ENCODE data around the gene ABCC1.

ABCC1 gene

DNA sequence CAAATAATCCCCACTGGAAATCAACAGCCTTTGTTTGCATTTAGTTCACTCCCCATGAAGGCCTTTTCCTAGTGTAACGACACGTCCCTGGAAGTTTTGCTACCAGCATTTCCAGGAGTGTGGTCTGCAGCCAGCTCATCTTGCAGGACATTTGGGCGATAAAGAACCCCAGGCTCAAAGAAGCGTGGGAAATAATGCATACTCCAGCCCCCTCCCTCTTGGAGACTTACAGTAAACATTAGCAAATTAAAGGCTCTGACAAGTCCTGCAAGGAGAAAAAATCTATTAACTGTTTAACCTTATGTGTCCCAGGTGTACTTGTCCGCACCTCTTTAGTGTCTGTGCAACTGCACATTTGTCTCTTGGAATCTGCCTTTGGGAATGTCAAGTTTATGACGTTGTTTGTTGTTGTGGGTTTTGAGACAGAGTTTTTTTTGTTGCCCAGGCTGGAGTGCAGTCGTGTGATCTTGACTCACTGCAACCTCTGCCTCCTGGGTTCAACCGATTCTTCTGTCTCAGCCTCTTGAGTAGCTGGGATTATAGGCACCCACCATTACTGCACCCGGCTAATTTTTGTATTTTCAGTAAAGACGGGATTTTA lies 131.1 kb downstream of the ABCC1 start:
- H3K27me3 Mint-ChIP-seq: no peaks in the 10 kb centered on the region
- H3K4me1 Mint-ChIP-seq: peaks cover 0 to 5% of the 10 kb centered on the region in 2 donors
- H3K36me3 Mint-ChIP-seq: peaks cover 56 to 84% of the 10 kb centered on the region in 2 donors
- peaks cover 3 to 5% of the 10 kb centered on the region in 2 donors for H3K9me3 Mint-ChIP-seq
- H3K4me3 Mint-ChIP-seq: no peak overlapping the region
- H3K27ac Mint-ChIP-seq: no peak overlapping the region
- DNase-seq (no peak), ATAC-seq (replicated peaks) (no peak)

DNA sequence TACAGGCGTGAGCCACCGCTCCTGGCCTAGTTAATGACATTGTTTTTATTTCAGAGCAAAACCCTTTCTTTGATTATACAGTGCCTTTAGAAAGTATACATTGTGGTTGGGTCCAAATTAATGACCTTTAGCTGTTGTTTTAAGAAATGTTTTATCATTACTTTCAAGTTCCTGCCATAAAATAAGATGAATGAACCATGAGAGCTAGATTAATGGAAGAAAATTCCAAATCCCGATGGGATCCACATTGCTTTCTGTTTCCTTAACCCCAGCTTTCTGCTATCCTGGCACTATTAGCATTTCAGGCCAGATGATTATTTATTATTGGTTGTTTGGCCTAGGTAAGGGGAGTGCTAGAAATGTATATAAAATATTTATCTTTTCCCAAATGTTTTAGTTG lies 131.7 kb downstream of the ABCC1 start:
- H3K9me3 Mint-ChIP-seq: peaks cover 3 to 5% of the 10 kb centered on the region in 2 donors
- DNase-seq: no peak
- no peak overlapping the region for H3K4me3 Mint-ChIP-seq
- H3K27me3 Mint-ChIP-seq: no peaks in the 10 kb centered on the region
- ATAC-seq (replicated peaks): no peak
- peaks cover 0 to 5% of the 10 kb centered on the region in 2 donors for H3K4me1 Mint-ChIP-seq
- no peak overlapping the region for H3K27ac Mint-ChIP-seq
- H3K36me3 Mint-ChIP-seq: peaks cover 59 to 84% of the 10 kb centered on the region in 2 donors

DNA sequence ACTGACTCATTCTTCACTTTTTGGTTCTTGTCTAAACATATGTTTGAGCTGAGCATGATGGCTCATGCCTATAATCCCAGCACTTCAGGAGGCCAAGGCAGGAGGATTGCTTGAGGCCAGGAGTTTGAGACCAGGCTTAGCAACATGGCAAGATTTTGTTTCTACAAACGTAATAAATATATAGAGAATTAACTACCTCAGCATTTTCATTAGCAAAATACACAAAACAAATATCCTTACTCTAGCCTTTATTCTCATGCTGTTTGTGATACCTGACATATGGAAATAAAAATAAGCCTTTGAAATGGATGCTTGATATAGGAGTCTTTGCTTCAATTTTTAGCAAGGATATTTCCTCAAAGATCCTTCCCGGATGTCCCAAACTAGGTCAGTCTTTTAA lies 132.8 kb downstream of the ABCC1 start:
- peaks cover 3 to 5% of the 10 kb centered on the region in 2 donors for H3K9me3 Mint-ChIP-seq
- H3K4me3 Mint-ChIP-seq: no peak overlapping the region
- peaks cover 65 to 85% of the 10 kb centered on the region in 2 donors for H3K36me3 Mint-ChIP-seq
- no peak for ATAC-seq (replicated peaks)
- peaks cover 0 to 5% of the 10 kb centered on the region in 2 donors for H3K4me1 Mint-ChIP-seq
- no peaks in the 10 kb centered on the region for H3K27me3 Mint-ChIP-seq
- DNase-seq: no peak
- no peak overlapping the region for H3K27ac Mint-ChIP-seq

DNA sequence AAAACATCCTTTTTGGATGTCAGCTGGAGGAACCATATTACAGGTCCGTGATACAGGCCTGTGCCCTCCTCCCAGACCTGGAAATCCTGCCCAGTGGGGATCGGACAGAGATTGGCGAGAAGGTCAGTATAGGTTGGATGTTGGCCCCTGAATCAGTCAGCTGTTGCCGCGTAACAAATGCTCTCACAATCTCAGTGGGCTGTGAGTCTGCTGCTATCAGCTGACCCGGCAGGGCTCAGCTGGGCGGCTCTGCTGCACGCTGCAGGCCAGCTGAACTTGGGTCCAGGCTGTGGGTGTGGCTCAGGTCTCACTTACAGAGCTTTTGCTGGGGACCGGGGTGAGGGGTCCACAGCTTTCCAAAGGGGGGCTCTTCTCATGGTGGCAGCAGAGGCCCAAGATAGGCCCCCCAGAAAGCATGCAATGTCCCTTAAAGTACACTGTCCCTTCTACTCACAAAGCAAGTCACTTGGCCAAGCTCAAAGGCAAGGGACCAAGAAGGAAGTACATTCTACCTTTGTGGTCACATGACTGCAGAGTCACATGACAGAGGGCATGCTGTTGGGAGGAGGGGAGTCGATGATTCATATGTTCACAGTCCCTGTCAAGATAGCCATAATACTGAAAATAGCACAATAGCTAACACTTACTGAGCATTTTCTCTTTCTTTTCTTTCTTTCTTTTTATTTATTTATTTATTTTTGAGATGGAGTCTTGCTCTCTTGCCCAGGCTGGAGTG lies 134.2 kb downstream of the ABCC1 start:
- no peak overlapping the region for H3K27ac Mint-ChIP-seq
- DNase-seq (no peak), ATAC-seq (replicated peaks) (peak in 1 of 2 donors; percentile 36)
- H3K4me3 Mint-ChIP-seq: no peak overlapping the region
- peaks cover 3 to 5% of the 10 kb centered on the region in 2 donors for H3K9me3 Mint-ChIP-seq
- H3K36me3 Mint-ChIP-seq: peaks cover 58 to 78% of the 10 kb centered on the region in 2 donors
- no peaks in the 10 kb centered on the region for H3K27me3 Mint-ChIP-seq
- peaks cover 0 to 5% of the 10 kb centered on the region in 2 donors for H3K4me1 Mint-ChIP-seq

DNA sequence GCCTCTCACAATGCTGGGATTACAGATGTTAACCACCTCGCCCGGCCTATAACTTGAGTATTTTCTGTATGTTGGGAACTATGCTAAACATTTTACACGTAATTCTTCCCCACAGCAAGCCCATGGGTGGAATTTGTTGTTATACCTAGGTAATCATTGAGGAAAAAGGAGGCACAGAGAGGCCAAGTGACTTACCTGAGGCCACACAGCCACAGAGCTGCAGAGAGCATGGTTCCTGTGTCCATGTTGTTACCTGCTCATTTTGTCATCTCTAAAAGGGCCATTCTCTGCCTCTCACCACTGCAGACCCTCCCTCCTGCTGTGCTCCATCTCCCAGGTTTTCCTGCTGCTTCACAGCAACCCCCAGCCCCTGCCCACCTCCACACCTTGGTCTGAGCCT lies 135.5 kb downstream of the ABCC1 start:
- Mint-ChIP-seq H3K27me3 (no peaks in the 10 kb centered on the region), H3K36me3 (peaks cover 56 to 79% of the 10 kb centered on the region in 2 donors), H3K4me3 (no peak overlapping the region), H3K27ac (peak overlapping the region; percentile 69), H3K9me3 (peaks cover 3 to 5% of the 10 kb centered on the region in 2 donors), H3K4me1 (peaks cover 0 to 5% of the 10 kb centered on the region in 2 donors)
- DNase-seq: no peak
- ATAC-seq (replicated peaks): no peak

DNA sequence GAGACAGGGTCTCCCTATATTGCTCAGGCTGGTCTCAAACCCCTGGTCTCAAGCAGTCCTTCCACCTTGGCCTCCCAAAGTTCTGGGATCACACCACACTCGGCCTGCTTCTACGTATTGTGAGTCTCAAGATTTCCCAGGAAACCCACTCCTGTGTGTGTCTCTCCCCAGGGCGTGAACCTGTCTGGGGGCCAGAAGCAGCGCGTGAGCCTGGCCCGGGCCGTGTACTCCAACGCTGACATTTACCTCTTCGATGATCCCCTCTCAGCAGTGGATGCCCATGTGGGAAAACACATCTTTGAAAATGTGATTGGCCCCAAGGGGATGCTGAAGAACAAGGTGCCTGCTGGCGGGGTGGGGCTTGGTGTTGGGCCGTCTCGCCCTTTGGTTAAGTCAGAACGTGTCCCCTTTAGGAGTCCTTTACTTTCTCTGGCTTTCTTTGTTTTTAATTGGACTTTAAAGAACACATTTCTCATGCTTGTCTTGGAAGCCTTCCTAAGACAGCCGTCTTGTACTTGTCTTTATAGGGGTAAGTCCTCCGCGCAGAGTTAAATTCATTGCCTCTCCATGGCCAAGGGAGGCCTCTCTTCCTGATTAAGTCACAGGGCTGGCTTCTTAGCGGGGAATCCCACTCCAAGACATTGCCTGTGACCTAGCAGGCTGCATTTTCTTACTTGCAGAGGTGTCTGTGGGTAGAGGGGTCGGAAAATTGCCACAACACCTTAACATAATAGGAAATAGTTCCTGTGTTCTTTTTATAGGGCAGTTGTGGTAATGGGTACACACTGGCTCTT lies 137.4 kb downstream of the ABCC1 start:
- Mint-ChIP-seq H3K36me3 (peaks cover 66 to 80% of the 10 kb centered on the region in 2 donors), H3K4me3 (no peak overlapping the region), H3K9me3 (peaks cover 3 to 5% of the 10 kb centered on the region in 2 donors), H3K27ac (no peak overlapping the region), H3K4me1 (peaks cover 0 to 5% of the 10 kb centered on the region in 2 donors), H3K27me3 (no peaks in the 10 kb centered on the region)
- no peak for ATAC-seq (replicated peaks)
- DNase-seq: no peak

DNA sequence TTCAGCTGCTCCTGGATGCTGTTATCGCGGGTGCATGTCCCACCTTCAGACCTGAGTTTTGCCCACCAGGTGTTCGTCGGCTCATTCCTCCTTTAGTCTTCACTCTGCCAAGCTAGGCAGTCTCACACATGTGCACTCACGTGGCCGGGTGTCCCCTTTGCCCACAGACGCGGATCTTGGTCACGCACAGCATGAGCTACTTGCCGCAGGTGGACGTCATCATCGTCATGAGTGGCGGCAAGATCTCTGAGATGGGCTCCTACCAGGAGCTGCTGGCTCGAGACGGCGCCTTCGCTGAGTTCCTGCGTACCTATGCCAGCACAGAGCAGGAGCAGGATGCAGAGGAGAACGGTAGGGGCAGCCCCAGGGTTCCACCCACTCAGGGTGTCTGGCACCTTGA lies 140.8 kb downstream of the ABCC1 start:
- no peak overlapping the region for H3K4me3 Mint-ChIP-seq
- peaks cover 54 to 75% of the 10 kb centered on the region in 2 donors for H3K36me3 Mint-ChIP-seq
- H3K27ac Mint-ChIP-seq: peak overlapping the region; percentile 26
- peaks cover 0 to 2% of the 10 kb centered on the region in 2 donors for H3K4me1 Mint-ChIP-seq
- H3K27me3 Mint-ChIP-seq: no peaks in the 10 kb centered on the region
- H3K9me3 Mint-ChIP-seq: no peaks in the 10 kb centered on the region
- ATAC-seq (replicated peaks): no peak
- no peak for DNase-seq

DNA sequence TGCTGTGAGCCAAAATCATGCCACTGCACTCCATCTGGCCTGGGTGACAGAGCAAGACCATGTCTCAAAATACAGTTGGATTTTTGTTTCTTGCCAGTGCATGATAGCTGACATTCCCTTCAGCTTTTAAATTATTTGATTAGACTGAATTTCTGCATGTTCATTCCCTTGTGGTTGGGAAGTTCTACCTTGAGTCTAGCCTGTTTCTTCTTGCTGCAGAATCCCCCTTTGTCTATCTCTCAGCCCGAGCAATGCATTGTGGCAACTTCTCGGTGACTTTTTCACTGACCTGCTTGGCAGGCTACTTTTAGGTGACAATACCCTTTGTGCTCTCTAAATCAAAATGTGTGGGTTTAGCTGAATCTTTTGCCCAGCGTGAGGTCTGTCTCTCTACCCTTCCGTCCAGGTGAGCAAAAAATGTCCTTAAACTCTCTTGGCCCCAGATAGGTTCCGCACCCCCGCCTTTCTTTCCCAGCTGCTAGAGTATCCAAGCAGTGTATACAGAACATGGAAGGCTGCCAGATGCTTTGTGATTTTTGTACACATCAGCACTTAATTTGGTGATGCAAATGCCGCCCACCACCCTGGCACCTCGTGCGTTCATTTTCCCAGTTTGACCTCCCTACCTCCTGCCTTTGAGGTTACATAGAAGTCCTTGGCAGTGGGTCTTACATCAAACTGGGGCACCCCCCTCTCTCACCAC lies 143.7 kb downstream of the ABCC1 start:
- Mint-ChIP-seq H3K27me3 (no peaks in the 10 kb centered on the region), H3K9me3 (no peaks in the 10 kb centered on the region), H3K4me3 (no peak overlapping the region), H3K4me1 (peaks cover 0 to 2% of the 10 kb centered on the region in 2 donors), H3K27ac (no peak overlapping the region), H3K36me3 (peaks cover 46 to 76% of the 10 kb centered on the region in 2 donors)
- DNase-seq (no peak), ATAC-seq (replicated peaks) (no peak)

DNA sequence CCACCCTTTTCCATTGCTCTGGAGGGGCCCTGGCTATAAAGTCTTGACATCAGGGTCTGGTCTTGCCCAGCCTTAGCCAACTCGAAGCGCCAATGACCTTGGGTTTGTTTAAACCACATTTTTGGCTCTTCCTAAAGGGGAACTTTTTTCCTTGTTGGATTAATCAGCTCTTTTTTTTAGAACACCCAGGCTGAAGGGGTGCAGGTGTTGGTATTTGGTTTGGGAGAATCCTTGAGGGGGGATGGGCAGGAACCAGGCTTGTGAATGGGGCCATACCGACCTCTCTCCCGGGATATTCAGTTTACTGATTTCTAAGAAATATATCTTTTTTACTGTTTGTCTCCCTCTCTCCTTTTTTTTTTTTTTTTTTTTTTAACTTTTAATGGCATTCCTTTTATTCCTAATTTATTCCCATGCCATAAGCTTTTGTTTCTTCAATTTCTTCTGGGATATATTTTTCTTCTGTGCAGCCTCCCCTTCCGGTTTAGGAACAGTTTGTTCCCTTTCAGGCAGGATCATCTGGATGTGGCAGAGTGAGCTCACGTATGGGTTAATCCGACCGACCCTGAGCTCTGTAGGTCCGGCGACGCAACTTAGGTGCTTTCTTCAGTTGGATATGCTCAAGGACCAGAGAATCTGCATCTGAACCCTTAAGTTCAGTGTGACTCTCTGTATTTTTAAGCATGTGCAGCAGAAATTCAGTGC lies 144.4 kb downstream of the ABCC1 start:
- Mint-ChIP-seq H3K9me3 (no peaks in the 10 kb centered on the region), H3K36me3 (peaks cover 50 to 82% of the 10 kb centered on the region in 2 donors), H3K27me3 (no peaks in the 10 kb centered on the region), H3K4me1 (peaks cover 3 to 4% of the 10 kb centered on the region in 2 donors), H3K4me3 (no peak overlapping the region), H3K27ac (no peak overlapping the region)
- DNase-seq (no peak), ATAC-seq (replicated peaks) (no peak)

DNA sequence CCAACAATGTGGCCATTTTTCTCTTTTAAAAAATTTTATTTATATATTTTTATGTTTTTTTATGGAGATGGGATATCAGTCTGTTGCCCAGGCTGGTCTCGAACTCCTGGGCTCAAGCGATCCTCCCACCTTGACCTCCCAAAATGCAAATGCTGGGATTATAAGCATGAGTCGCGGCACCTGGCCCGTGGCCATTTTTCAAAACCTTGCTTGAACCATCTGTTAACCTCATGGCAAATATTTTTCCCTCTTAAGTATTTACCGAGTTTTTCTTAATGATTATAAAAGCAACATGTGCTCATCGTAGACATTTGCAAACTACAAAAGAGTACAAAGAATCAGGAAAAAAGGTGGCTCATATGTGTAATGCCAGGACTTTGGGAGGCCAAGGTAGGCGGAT lies 146.2 kb downstream of the ABCC1 start:
- H3K36me3 Mint-ChIP-seq: peaks cover 48 to 79% of the 10 kb centered on the region in 2 donors
- H3K27ac Mint-ChIP-seq: no peak overlapping the region

DNA sequence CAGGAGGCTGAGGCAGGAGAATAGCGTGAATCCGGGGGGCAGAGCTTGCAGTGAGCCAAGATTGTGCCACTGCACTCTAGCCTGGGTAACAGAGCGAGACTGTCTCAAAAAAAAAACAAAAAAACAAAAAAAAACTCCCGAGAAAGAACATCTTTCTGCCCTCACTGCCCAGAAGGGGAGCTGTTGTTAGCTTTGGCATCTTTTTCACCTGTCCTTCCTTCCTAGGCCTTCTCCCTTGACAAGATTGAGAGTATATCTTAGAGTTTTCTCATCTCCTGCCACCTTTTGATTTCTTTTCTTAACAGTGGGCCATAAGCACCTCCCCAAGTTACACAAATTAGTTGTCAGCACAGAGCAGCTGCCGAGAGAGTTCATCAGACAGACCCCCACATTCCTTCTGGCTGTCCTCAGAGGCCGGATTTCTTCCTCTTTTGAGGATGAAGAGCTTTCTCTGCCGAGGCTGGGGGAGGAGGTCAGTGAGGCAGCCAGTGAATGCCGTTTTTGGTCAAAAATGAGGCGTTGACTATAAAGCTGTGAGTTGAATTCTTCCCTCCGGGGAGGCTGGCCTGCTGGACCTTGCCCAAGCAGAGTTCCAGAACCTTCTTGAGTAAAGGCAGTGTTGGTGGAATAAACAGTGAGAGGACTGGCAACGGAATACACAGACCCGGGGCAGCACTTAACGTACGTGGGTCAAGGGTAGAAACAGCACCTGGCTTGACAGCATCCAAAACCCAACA lies 146.9 kb downstream of the ABCC1 start:
- H3K27me3 Mint-ChIP-seq: no peaks in the 10 kb centered on the region
- H3K4me1 Mint-ChIP-seq: peaks cover 18 to 23% of the 10 kb centered on the region in 2 donors
- ATAC-seq (replicated peaks) (no peak), DNase-seq (no peak)
- no peaks in the 10 kb centered on the region for H3K9me3 Mint-ChIP-seq
- H3K36me3 Mint-ChIP-seq: peaks cover 44 to 75% of the 10 kb centered on the region in 2 donors
- peak overlapping the region; percentile 34 for H3K27ac Mint-ChIP-seq
- H3K4me3 Mint-ChIP-seq: no peak overlapping the region

More for the DNA sequence above, 146.2 kb downstream of the ABCC1 start:
- Mint-ChIP-seq H3K4me1 (peaks cover 16 to 21% of the 10 kb centered on the region in 2 donors), H3K4me3 (no peak overlapping the region), H3K27me3 (no peaks in the 10 kb centered on the region), H3K9me3 (no peaks in the 10 kb centered on the region)
- ATAC-seq (replicated peaks) (no peak), DNase-seq (no peak)

DNA sequence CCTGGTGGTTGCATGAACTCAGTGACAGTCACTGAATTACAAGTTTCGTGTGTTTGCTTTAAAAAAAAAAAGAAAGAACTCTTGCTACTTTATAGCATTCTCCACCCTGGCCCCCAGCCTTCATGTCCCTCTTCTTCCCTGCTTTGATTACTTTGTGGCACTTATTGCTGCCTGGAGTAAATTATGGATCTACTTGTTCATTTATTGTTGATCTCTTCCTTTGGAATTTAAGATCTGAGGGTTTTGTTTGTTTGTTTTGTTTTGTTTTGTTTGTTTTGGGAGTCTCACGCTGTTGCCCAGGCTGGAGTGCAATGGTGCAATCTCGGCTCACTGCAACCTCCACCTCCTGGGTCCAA lies 147.4 kb downstream of the ABCC1 start:
- H3K9me3 Mint-ChIP-seq: no peaks in the 10 kb centered on the region
- DNase-seq (no peak), ATAC-seq (replicated peaks) (no peak)
- H3K36me3 Mint-ChIP-seq: peaks cover 43 to 78% of the 10 kb centered on the region in 2 donors
- H3K4me3 Mint-ChIP-seq: no peak overlapping the region
- H3K27me3 Mint-ChIP-seq: no peaks in the 10 kb centered on the region
- peaks cover 20 to 27% of the 10 kb centered on the region in 2 donors for H3K4me1 Mint-ChIP-seq
- no peak overlapping the region for H3K27ac Mint-ChIP-seq

DNA sequence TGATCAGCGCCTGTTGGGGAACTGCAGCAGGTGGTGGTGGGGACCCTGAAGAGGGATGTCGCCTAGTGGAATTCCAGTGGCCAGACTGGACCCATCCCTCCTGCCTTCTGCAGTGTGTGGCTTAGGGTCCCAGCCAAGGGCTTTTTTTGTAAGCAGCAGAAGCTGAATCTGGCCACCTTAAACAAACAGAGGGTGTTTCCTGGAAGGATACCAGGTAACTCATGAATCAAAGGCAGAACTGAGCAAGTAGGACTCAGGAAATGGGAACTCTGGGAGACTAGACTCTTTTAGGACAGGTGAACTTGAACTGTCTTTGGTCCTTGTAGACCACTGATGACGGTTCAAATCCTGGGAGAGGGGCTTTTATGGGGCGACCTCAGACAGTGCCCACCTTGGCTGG lies 149.9 kb downstream of the ABCC1 start:
- H3K4me1 Mint-ChIP-seq: peaks cover 26 to 27% of the 10 kb centered on the region in 2 donors
- no peaks in the 10 kb centered on the region for H3K9me3 Mint-ChIP-seq
- H3K27me3 Mint-ChIP-seq: no peaks in the 10 kb centered on the region
- no peak overlapping the region for H3K27ac Mint-ChIP-seq
- H3K36me3 Mint-ChIP-seq: peaks cover 51 to 77% of the 10 kb centered on the region in 2 donors
- no peak for ATAC-seq (replicated peaks)
- DNase-seq: no peak
- H3K4me3 Mint-ChIP-seq: no peak overlapping the region

Measured in stimulated activated naive B cell treated with anti-CD40 and anti-IgM and Interleukin-4, amounts not matched to agents 10 μg/mL and 1 μg/mL and 100 μg/mL, for 72 hours (primary cell).